ENCODE data around the gene SLC2A9. TPM values are rescaled to one million over a fixed set of nuclear protein-coding genes. Genes with fewer than 3 reads are reported as not detected.

SLC2A9 gene
- total RNA-seq (10 to 100 TPM in 1 of 5 donors, 1 to 10 TPM in 4; 2.2 to 35.3 (median 4.5) TPM), polyA plus RNA-seq (1 to 10 TPM in 2 of 3 donors, under 1 TPM in 1; 0.61 to 3.0 (median 1.6) TPM)
- long read RNA-seq, donor 1, result 0 reads
- long read RNA-seq, donor 2, partial matches to known transcripts, result 0 of 1 reads
- long read RNA-seq, donor 2, other reads (novel, unspliced or antisense), result 0 of 1 reads
- long read RNA-seq, donor 3, result 0 reads
- long read RNA-seq, donor 4, result 0 reads
- long read RNA-seq, donor 5, result 0 reads
- long read RNA-seq, donor 6, result 0 reads
- long read RNA-seq, donor 7, result 0 reads
- long read RNA-seq, donor 8, result 0 reads
- long read RNA-seq, donor 9, result 0 reads
- long read RNA-seq, donor 10, result 0 reads

DNA sequence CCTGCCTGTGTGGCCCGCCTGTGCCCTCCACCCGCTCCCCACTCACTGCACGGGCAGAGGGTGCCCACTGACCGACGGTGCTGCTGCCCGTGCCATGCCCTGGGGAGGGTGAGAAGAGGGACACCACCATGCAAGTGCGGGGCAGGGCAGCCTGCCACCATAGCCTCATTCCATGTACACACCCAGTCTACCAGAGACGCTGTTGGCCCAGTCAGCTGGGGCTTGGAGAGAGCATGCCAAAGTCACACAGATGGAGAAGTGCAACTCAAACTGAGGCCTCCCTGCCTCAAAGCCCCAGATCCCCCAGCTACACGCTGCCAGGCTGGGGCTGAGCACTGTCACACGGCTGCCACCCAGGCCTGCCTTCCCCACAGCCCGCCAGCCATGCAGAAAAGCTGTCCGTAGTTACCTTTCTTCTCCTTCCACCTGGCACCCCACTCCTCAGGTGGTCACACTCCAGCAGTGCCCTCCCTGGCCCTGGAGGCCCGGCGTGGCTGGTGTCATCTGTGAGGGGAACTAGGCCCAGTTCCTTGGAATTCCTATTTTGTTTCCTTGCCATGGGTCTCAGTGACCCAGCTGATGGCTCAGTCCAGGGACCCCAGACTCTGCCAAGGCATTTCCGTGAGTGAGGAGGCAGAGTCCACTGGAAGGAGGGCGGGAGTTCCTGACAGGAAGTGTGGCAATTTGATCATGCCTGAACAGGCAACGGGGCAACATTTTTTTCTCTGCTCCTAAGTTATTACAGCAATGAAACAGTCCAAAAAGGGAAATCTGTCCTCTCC is at the start of gene SLC2A9:
Gene SLC2A9, minus strand, starts transcription at position 627 of the 782 bp plus-strand sequence. Its CDS starts 68 bp downstream, at position 559.
- no peak within 1 kb of the TSS for H3K4me3 ChIP-seq
- TF ChIP-seq CTCF (IDR thresholded peaks at IDR 0.05), result no peak
- H3K27me3 ChIP-seq, result no peaks in the 10 kb centered on the region
- no peaks in the 10 kb centered on the region for H3K9me3 ChIP-seq
- H3K27ac ChIP-seq, result peak within 1 kb of the TSS; percentile 16 to 90 (median 81)
- DNase-seq, result no peak
- intact Hi-C loops (cut with DNase I; ENCODE audit: low total_unique reads), result loop anchor here (10.0 kb wide), 1 partner anchor 326 kb away; no protein-coding TSS in a partner anchor
- WGBS, 5 donors, result 71 to 80% (median 76%) methylated on average over 11 to 17 of the region's 17 CpGs
- H3K36me3 ChIP-seq, result no peaks in the 10 kb centered on the region
- peaks cover 15 to 47% (median 20%) of the 10 kb centered on the region in 4 donors for H3K4me1 ChIP-seq

- 78 to 91% (median 89%) methylated on average over 11 to 12 of the region's 12 CpGs for WGBS, 5 donors
- Histone ChIP-seq H3K36me3 (peaks cover 6 to 76% (median 54%) of the 10 kb centered on the region in 4 donors), H3K4me3 (no peak overlapping the region), H3K9me3 (no peaks in the 10 kb centered on the region), H3K4me1 (peaks cover 0 to under 1% (median 0%) of the 10 kb centered on the region in 4 donors), H3K27ac (no peak overlapping the region), H3K27me3 (no peaks in the 10 kb centered on the region)
- no peak for TF ChIP-seq CTCF (IDR thresholded peaks at IDR 0.05)
- no peak for TF ChIP-seq POLR2A (IDR thresholded peaks at IDR 0.05)
- no peak for TF ChIP-seq EP300 (IDR thresholded peaks at IDR 0.05)
- TF ChIP-seq POLR2AphosphoS5 (IDR thresholded peaks at IDR 0.05), result no peak
- no peak for DNase-seq
- intact Hi-C loops (cut with DNase I; ENCODE audit: low total_unique reads), result no loop called here
Measured at GRCh38 chr4:10069075-10069642, 47.9 kb upstream of the SLC2A9 start.

- DNase-seq, result no peak
- WGBS, 5 donors, result 91 to 95% (median 93%) methylated on average over 14 to 15 of the region's 15 CpGs
- peaks cover 0 to 58% (median 37%) of the 10 kb centered on the region in 4 donors for H3K36me3 ChIP-seq
- H3K27ac ChIP-seq, result no peak overlapping the region
- TF ChIP-seq EP300 (IDR thresholded peaks at IDR 0.05), result no peak
- no peak for TF ChIP-seq POLR2A (IDR thresholded peaks at IDR 0.05)
- no peak for TF ChIP-seq POLR2AphosphoS5 (IDR thresholded peaks at IDR 0.05)
- no peak for TF ChIP-seq CTCF (IDR thresholded peaks at IDR 0.05)
- H3K9me3 ChIP-seq, result no peaks in the 10 kb centered on the region
- H3K27me3 ChIP-seq, result no peaks in the 10 kb centered on the region
- H3K4me3 ChIP-seq, result no peak overlapping the region
- peaks cover 0 to 12% (median 0%) of the 10 kb centered on the region in 4 donors for H3K4me1 ChIP-seq
- intact Hi-C loops (cut with DNase I; ENCODE audit: low total_unique reads), result no loop called here
Measured at GRCh38 chr4:10066670-10067651, 45.7 kb upstream of the SLC2A9 start.

All from stomach (tissue), 19 donors.